ENCODE measurements around the gene COPE.
A peak's percentile ranks its signal among the peaks of the same experiment; 100 is the strongest.

COPE gene

GRCh38 chr19:18868380-18869022 is 50.7 kb downstream of the COPE start:
- FAIRE-seq (no peak), DNase-seq (ENCODE audit: low spot score) (no peak)

GRCh38 chr19:18867751-18868150 is 51.4 kb downstream of the COPE start:
- FAIRE-seq: no peak
- DNase-seq (ENCODE audit: low spot score): no peak

- FAIRE-seq (no peak), DNase-seq (ENCODE audit: low spot score) (no peak)
Observed at GRCh38 chr19:18867199-18867598, 52.0 kb downstream of the COPE start.

- FAIRE-seq: no peak
- DNase-seq (ENCODE audit: low spot score): no peak
Observed at GRCh38 chr19:18866800-18867123, 52.4 kb downstream of the COPE start.

GRCh38 chr19:18865973-18866799 is 53.0 kb downstream of the COPE start:
- DNase-seq (ENCODE audit: low spot score) (peak; percentile 81), FAIRE-seq (no peak)

GRCh38 chr19:18865106-18865972 is 53.8 kb downstream of the COPE start:
- FAIRE-seq (no peak), DNase-seq (ENCODE audit: low spot score) (no peak)

GRCh38 chr19:18863843-18864362 is 55.3 kb downstream of the COPE start:
- no peak for FAIRE-seq
- no peak for DNase-seq (ENCODE audit: low spot score)

GRCh38 chr19:18862976-18863842 is 56.0 kb downstream of the COPE start:
- FAIRE-seq (no peak), DNase-seq (ENCODE audit: low spot score) (no peak)

GRCh38 chr19:18861917-18862316 is 57.3 kb downstream of the COPE start:
- DNase-seq (ENCODE audit: low spot score) (no peak), FAIRE-seq (no peak)

GRCh38 chr19:18861235-18861634 is 58.0 kb downstream of the COPE start:
- no peak for FAIRE-seq

GRCh38 chr19:18860725-18861124 is 58.5 kb downstream of the COPE start:
- FAIRE-seq: no peak
- no peak for DNase-seq (ENCODE audit: low spot score)

More at GRCh38 chr19:18861235-18861634, 58.0 kb downstream of the COPE start:
- DNase-seq (ENCODE audit: low spot score): no peak

GRCh38 chr19:18860302-18860700 is 58.9 kb downstream of the COPE start:
- DNase-seq (ENCODE audit: low spot score): no peak
- no peak for FAIRE-seq

- DNase-seq (ENCODE audit: low spot score) (no peak), FAIRE-seq (no peak)
Observed at GRCh38 chr19:18859676-18860301, 59.4 kb downstream of the COPE start.

- no peak for DNase-seq (ENCODE audit: low spot score)
- no peak for FAIRE-seq
Observed at GRCh38 chr19:18858906-18859646, 60.1 kb downstream of the COPE start.

GRCh38 chr19:18857223-18857622 is 62.0 kb downstream of the COPE start:
- FAIRE-seq: no peak

GRCh38 chr19:18856385-18857126 is 62.6 kb downstream of the COPE start:
- FAIRE-seq: no peak
- no peak for DNase-seq (ENCODE audit: low spot score)

More at GRCh38 chr19:18857223-18857622, 62.0 kb downstream of the COPE start:
- DNase-seq (ENCODE audit: low spot score): no peak

- FAIRE-seq (no peak), DNase-seq (ENCODE audit: low spot score) (no peak)
Observed at GRCh38 chr19:18855647-18856384, 63.4 kb downstream of the COPE start.

- DNase-seq (ENCODE audit: low spot score) (no peak), FAIRE-seq (no peak)
Observed at GRCh38 chr19:18854982-18855381, 64.2 kb downstream of the COPE start.

All from urothelium cell line (cell line).